ENCODE measurements around the gene AARS1.

- TF ChIP-seq POLR2A (IDR thresholded peaks at IDR 0.05; ENCODE audit: low read depth) (no peak), CTCF (IDR thresholded peaks at IDR 0.05) (no peak)
These were observed 19.8 kb downstream of the AARS1 start for GRCh38 chr16:70269471-70269870.
